Activated naive CD4-positive, alpha-beta T cell treated with anti-CD3 and anti-CD28 coated beads, Interleukin-2, amount 50 U/mL, for 24 hours (primary cell): ENCODE measurements around the gene ALAD.

ENCODE experiments used
- H3K27ac Mint-ChIP-seq: one replicate; pipeline ENCODE4 v1.8.0; 2021; ENCODE audit warnings: mild to moderate bottlenecking, mixed read lengths
- H3K27me3 Mint-ChIP-seq: one replicate; pipeline ENCODE4 v1.8.0; 2021; ENCODE audit warnings: mixed read lengths
- H3K36me3 Mint-ChIP-seq: one replicate; pipeline ENCODE4 v1.8.0; 2021; ENCODE audit warnings: mixed read lengths
- H3K4me1 Mint-ChIP-seq: one replicate; pipeline ENCODE4 v1.8.0; 2021; ENCODE audit warnings: mixed read lengths
- H3K4me3 Mint-ChIP-seq: one replicate; pipeline ENCODE4 v1.8.0; 2021; ENCODE audit warnings: mild to moderate bottlenecking, mixed read lengths
- H3K9me3 Mint-ChIP-seq: one replicate; pipeline ENCODE4 v1.8.0; 2021; ENCODE audit warnings: mixed read lengths

Gene ALAD

GRCh38 chr9:113349445-113350094, 51.5 kb downstream of the ALAD start, which contains the start of gene BSPRY:
Gene BSPRY (plus strand): TSS chr9:113349541. CDS start chr9:113349580, 39 bp downstream.
- Mint-ChIP-seq H3K27me3 (peaks cover 18% of the 10 kb centered on the region), H3K36me3 (no peaks in the 10 kb centered on the region), H3K9me3 (no peaks in the 10 kb centered on the region), H3K27ac (no peak within 1 kb of the TSS), H3K4me3 (peak within 1 kb of the TSS; percentile 81), H3K4me1 (peaks cover 17% of the 10 kb centered on the region)

GRCh38 chr9:113349066-113349444, 52.0 kb downstream of the ALAD start:
- Mint-ChIP-seq H3K4me1 (peaks cover 17% of the 10 kb centered on the region), H3K9me3 (no peaks in the 10 kb centered on the region), H3K27me3 (peaks cover 18% of the 10 kb centered on the region), H3K36me3 (no peaks in the 10 kb centered on the region), H3K4me3 (peak overlapping the region; percentile 81), H3K27ac (no peak overlapping the region)

- peaks cover 18% of the 10 kb centered on the region for H3K27me3 Mint-ChIP-seq
Observed at GRCh38 chr9:113348437-113348836, 52.6 kb downstream of the ALAD start.

GRCh38 chr9:113345671-113346070, 55.4 kb downstream of the ALAD start:
- Mint-ChIP-seq H3K27me3 (peaks cover 7% of the 10 kb centered on the region), H3K4me3 (no peak overlapping the region), H3K36me3 (no peaks in the 10 kb centered on the region), H3K9me3 (no peaks in the 10 kb centered on the region), H3K4me1 (peaks cover 25% of the 10 kb centered on the region), H3K27ac (no peak overlapping the region)

More at GRCh38 chr9:113348437-113348836, 52.6 kb downstream of the ALAD start:
- no peaks in the 10 kb centered on the region for H3K36me3 Mint-ChIP-seq
- no peak overlapping the region for H3K27ac Mint-ChIP-seq
- peaks cover 17% of the 10 kb centered on the region for H3K4me1 Mint-ChIP-seq
- H3K9me3 Mint-ChIP-seq = no peaks in the 10 kb centered on the region
- H3K4me3 Mint-ChIP-seq = peak overlapping the region; percentile 36

- Mint-ChIP-seq H3K36me3 (no peaks in the 10 kb centered on the region), H3K27me3 (peaks cover 6% of the 10 kb centered on the region), H3K27ac (no peak overlapping the region), H3K9me3 (no peaks in the 10 kb centered on the region), H3K4me1 (peaks cover 20% of the 10 kb centered on the region), H3K4me3 (no peak overlapping the region)
Observed at GRCh38 chr9:113345190-113345589, 55.9 kb downstream of the ALAD start.

- H3K4me1 Mint-ChIP-seq = peaks cover 19% of the 10 kb centered on the region
- H3K36me3 Mint-ChIP-seq = no peaks in the 10 kb centered on the region
- H3K27me3 Mint-ChIP-seq = no peaks in the 10 kb centered on the region
- no peaks in the 10 kb centered on the region for H3K9me3 Mint-ChIP-seq
- no peak overlapping the region for H3K4me3 Mint-ChIP-seq
- H3K27ac Mint-ChIP-seq = no peak overlapping the region
Observed at GRCh38 chr9:113343732-113344231, 57.3 kb downstream of the ALAD start.

- Mint-ChIP-seq H3K4me1 (peaks cover 19% of the 10 kb centered on the region), H3K27ac (peak overlapping the region; percentile 42), H3K9me3 (no peaks in the 10 kb centered on the region), H3K27me3 (no peaks in the 10 kb centered on the region), H3K4me3 (peak overlapping the region; percentile 88), H3K36me3 (no peaks in the 10 kb centered on the region)
Observed at GRCh38 chr9:113341712-113342410, 59.2 kb downstream of the ALAD start.

- Mint-ChIP-seq H3K27ac (peak within 1 kb of the TSS; percentile 25), H3K27me3 (no peaks in the 10 kb centered on the region), H3K9me3 (no peaks in the 10 kb centered on the region), H3K4me1 (peaks cover 19% of the 10 kb centered on the region), H3K4me3 (peak within 1 kb of the TSS; percentile 88), H3K36me3 (no peaks in the 10 kb centered on the region)
Observed at GRCh38 chr9:113340011-113340699, 60.9 kb downstream of the ALAD start, which contains the start of gene WDR31. Gene WDR31 (minus strand): TSS chr9:113340275. CDS start chr9:113332022, 8,253 bp downstream.

GRCh38 chr9:113337714-113338113, 63.4 kb downstream of the ALAD start:
- no peaks in the 10 kb centered on the region for H3K27me3 Mint-ChIP-seq
- H3K4me1 Mint-ChIP-seq = peaks cover 18% of the 10 kb centered on the region
- H3K27ac Mint-ChIP-seq = no peak overlapping the region
- no peak overlapping the region for H3K4me3 Mint-ChIP-seq
- H3K9me3 Mint-ChIP-seq = no peaks in the 10 kb centered on the region
- no peaks in the 10 kb centered on the region for H3K36me3 Mint-ChIP-seq
